K562 (cell line): ENCODE data around the gene NFKBIB. TPM values are rescaled to one million over a fixed set of nuclear protein-coding genes. Genes with fewer than 3 reads are reported as not detected.

Experiments used
- ADNP ChIP-seq: fragments of 200-800 bp; sonication (Bioruptor generic); IDR thresholded peaks from 2 replicates; pipeline ENCODE4 v1.6.1; 2016; ENCODE audit warnings: missing genetic modification characterization, missing compliant biosample characterization
- BCL6 ChIP-seq: fragments of 250-450 bp; sonication (Bioruptor Pico); IDR thresholded peaks from 2 replicates; pipeline ENCODE4 v1.4.0; 2020
- BRD9 ChIP-seq: fragments of 450-650 bp; IDR thresholded peaks from 2 replicates; pipeline ENCODE4 v1.6.1; 2018; ENCODE audit warnings: low read depth; ENCODE audit not compliant: partially characterized antibody
- C11orf30 ChIP-seq: fragments of 450-650 bp; IDR thresholded peaks from 2 replicates; pipeline ENCODE4 v1.6.1; 2016; ENCODE audit warnings: low read depth, mild to moderate bottlenecking
- DIDO1 ChIP-seq: fragments of 450-650 bp; IDR thresholded peaks from 2 replicates; pipeline ENCODE4 v1.6.1; 2016; ENCODE audit warnings: low read depth, missing biosample characterization, missing genetic modification characterization
- HNRNPK ChIP-seq: fragments of 200-400 bp; formaldehyde crosslinking; IDR thresholded peaks from one replicate; pipeline ENCODE4 v1.6.1; 2018; ENCODE audit warnings: mild to moderate bottlenecking, low read depth, low read length; ENCODE audit not compliant: poor library complexity, severe bottlenecking
- KAT2B ChIP-seq: IDR thresholded peaks from one replicate; pipeline ENCODE4 v1.6.1; 2012; ENCODE audit warnings: low read depth, mild to moderate bottlenecking, control low read depth, inconsistent platforms, low read length, moderate library complexity
- MAZ ChIP-seq, 2 experiments: fragments of 450-650 bp in 1 of 2; sonication (generic) in 1 of 2; formaldehyde crosslinking; IDR thresholded peaks in 1 of 2; conservative IDR thresholded peaks in 1 of 2; 2 replicates each; pipeline versions ENCODE4 v1.4.0 to v1.5.0; 2020; ENCODE audit warnings: mild to moderate bottlenecking in 1 of 2, missing genetic modification reagents in 1 of 2
- MXI1 ChIP-seq: IDR thresholded peaks from 2 replicates; pipeline ENCODE4 v1.6.1; 2011; ENCODE audit warnings: low read depth, mild to moderate bottlenecking, improper control_type of control experiment, low read length
- NFRKB ChIP-seq: fragments of 450-650 bp; IDR thresholded peaks from 2 replicates; pipeline ENCODE4 v1.6.1; 2016; ENCODE audit warnings: low read depth
- NR3C1 ChIP-seq: sonication (generic); formaldehyde crosslinking; IDR thresholded peaks from 2 replicates; pipeline ENCODE4 v1.8.1; 2022; ENCODE audit warnings: missing genetic modification reagents
- SMARCE1 ChIP-seq: fragments of 450-650 bp; IDR thresholded peaks from 2 replicates; pipeline ENCODE4 v1.7.1; 2016; ENCODE audit warnings: mild to moderate bottlenecking
- SRF ChIP-seq, 2 experiments: fragments of 250-450, 450-650 bp in 1 of 2; sonication (Bioruptor Pico) in 1 of 2; sonication (generic) in 1 of 2; formaldehyde crosslinking; IDR thresholded peaks; 2 replicates each; pipeline versions ENCODE4 v1.5.0 to v1.5.1; 2020 to 2022; ENCODE audit warnings: mild to moderate bottlenecking in 1 of 2, missing genetic modification reagents in 1 of 2
- TAF1 ChIP-seq: IDR thresholded peaks from 2 replicates; pipeline ENCODE4 v1.6.1; 2011; ENCODE audit warnings: mild to moderate bottlenecking, low read length, moderate library complexity; ENCODE audit not compliant: insufficient read depth, control insufficient read depth, severe bottlenecking; ENCODE audit errors: extremely low read depth
- ZNF165 ChIP-seq: fragments of 250-450 bp; sonication (Bioruptor Pico); IDR thresholded peaks from 2 replicates; pipeline ENCODE4 v1.4.0; 2020; ENCODE audit warnings: borderline replicate concordance
- ZNF75A ChIP-seq: fragments of 450-650 bp; formaldehyde crosslinking; IDR thresholded peaks from 2 replicates; pipeline ENCODE4 v1.4.0; 2020; ENCODE audit warnings: mild to moderate bottlenecking
- ZNF764 ChIP-seq: fragments of 250-450 bp; sonication (Bioruptor Pico); IDR thresholded peaks from 2 replicates; pipeline ENCODE4 v1.4.0; 2020; ENCODE audit warnings: low read depth, mild to moderate bottlenecking, moderate library complexity
- polyA plus RNA-seq, 8 experiments: library from polyadenylated mRNA; depleted of rRNA in 4 of 8; stranded (reverse) in 5 of 8; unstranded in 3 of 8; fragments of >200 nt; fragmentation: Nextera tagmentation in 2 of 8; fragmentation: Illumina TruSeq in 1 of 8; extraction: Ambion mirVana in 2 of 8; extraction: Trizol in 1 of 8; gene quantifications; 2 replicates each; pipeline versions ENCODE4 v1.2.1 to v1.2.3, GENCODE V29; 2011 to 2014; ENCODE audit warnings: inconsistent platforms in 1 of 8, missing spikeins in 1 of 8
- total RNA-seq, 7 experiments: library from RNA; depleted of rRNA in 6 of 7; stranded (reverse); fragments of >200 nt in 6 of 7; fragmentation: Illumina TruSeq in 2 of 7; extraction: Trizol in 2 of 7; gene quantifications; 2 replicates each; pipeline versions ENCODE4 v1.2.1 to v1.2.3, GENCODE V29; 2011 to 2021; ENCODE audit warnings: low replicate concordance in 1 of 7
- TF ChIP-seq, protein P1 (sequence below): sonication (generic); formaldehyde crosslinking; IDR thresholded peaks from 2 replicates; pipeline ENCODE4 v1.8.1; 2022; ENCODE audit warnings: missing genetic modification reagents
- TF ChIP-seq, protein P2 (sequence below): fragments of 200-800 bp; sonication (Bioruptor generic); IDR thresholded peaks from 2 replicates; pipeline ENCODE4 v1.6.1; 2017; ENCODE audit warnings: missing genetic modification characterization, missing compliant biosample characterization
- TF ChIP-seq, protein P3 (sequence below): sonication (generic); formaldehyde crosslinking; IDR thresholded peaks from 2 replicates; pipeline ENCODE4 v1.8.0; 2022; ENCODE audit warnings: mild to moderate bottlenecking, missing genetic modification reagents
- TF ChIP-seq, protein P4 (sequence below): fragments of 250-450 bp; sonication (Bioruptor Pico); IDR thresholded peaks from 2 replicates; pipeline ENCODE4 v1.6.1; 2021; ENCODE audit warnings: mild to moderate bottlenecking

NFKBIB gene
- total and polyA plus RNA-seq, 9 of the 15 experiments (the other 6 are each of a cell fraction or from before 2014, with no cell fraction given) = 1.5 to 44.9 (median 10.4) TPM

DNA sequence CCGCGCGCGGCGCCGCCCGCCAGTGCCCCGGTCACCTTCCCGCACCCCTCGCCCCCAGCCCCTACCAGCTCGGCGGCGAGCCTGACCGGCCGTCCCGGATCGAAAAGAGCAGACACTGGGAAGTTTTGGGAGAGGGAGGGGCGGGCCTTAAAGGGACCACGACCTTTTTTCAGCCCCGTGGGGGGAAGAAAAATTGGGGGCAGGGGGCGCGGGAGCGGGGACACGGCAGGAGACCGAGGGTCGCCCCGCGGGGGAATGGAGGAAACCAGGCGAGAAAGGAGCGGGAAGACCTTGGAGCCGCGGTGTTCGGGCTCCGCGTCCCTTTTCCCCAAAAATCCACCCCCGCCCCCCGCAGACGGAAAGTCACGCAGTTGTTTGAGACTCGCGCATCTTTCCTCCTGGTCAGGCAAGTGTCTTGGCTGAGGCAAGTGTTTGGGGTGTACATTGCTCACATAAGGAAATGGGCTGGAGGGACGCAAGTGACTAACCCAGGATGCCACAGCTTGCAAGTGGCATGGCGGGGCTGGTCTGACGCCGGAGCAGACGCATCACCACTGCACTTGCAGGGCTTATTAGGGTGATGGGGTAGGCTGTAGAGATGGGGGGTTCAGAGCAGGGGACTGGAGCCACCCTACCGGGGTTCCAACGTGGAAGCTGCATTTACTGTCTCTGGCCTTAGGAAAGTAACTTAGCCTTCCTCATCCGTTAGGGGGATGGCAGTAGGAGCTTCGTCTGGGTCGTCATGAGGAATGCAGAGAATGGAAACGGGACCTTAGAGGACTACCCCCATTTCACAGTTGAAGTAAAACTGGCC is 47.3 kb upstream of the NFKBIB start (continued):
- TF ChIP-seq, protein P1, sequence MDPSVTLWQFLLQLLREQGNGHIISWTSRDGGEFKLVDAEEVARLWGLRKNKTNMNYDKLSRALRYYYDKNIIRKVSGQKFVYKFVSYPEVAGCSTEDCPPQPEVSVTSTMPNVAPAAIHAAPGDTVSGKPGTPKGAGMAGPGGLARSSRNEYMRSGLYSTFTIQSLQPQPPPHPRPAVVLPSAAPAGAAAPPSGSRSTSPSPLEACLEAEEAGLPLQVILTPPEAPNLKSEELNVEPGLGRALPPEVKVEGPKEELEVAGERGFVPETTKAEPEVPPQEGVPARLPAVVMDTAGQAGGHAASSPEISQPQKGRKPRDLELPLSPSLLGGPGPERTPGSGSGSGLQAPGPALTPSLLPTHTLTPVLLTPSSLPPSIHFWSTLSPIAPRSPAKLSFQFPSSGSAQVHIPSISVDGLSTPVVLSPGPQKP (CRISPR knock-in tag) = no peak
- TF ChIP-seq BRD9 (no peak), MXI1 (no peak), NFRKB (peak; percentile 48; the same call in 1 of the 2 replicates), HNRNPK (no peak), DIDO1 (tag) (no peak), ADNP (no peak), ZNF165 (CRISPR knock-in tag) (no peak), SRF (CRISPR knock-in tag; IDR thresholded peaks at IDR 0.05) (no peak), ZNF75A (CRISPR knock-in tag) (no peak), C11orf30 (no peak), TAF1 (no peak), BCL6 (CRISPR knock-in tag) (no peak), ZNF764 (no peak), KAT2B (no peak), MAZ (CRISPR knock-in tag; conservative IDR thresholded peaks at IDR 0.05 in 1 of 2, IDR thresholded peaks at IDR 0.05 in 1 of 2) (peak; percentile 47 to 63; a peak in 2 of 4 replicates), SMARCE1 (0 out of 2 replicates have a peak, but pooled peaks have one; percentile 18), NR3C1 (CRISPR knock-in tag) (no peak)
- TF ChIP-seq, protein P2, sequence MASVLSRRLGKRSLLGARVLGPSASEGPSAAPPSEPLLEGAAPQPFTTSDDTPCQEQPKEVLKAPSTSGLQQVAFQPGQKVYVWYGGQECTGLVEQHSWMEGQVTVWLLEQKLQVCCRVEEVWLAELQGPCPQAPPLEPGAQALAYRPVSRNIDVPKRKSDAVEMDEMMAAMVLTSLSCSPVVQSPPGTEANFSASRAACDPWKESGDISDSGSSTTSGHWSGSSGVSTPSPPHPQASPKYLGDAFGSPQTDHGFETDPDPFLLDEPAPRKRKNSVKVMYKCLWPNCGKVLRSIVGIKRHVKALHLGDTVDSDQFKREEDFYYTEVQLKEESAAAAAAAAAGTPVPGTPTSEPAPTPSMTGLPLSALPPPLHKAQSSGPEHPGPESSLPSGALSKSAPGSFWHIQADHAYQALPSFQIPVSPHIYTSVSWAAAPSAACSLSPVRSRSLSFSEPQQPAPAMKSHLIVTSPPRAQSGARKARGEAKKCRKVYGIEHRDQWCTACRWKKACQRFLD (CRISPR knock-in tag) = no peak
- TF ChIP-seq, protein P3, sequence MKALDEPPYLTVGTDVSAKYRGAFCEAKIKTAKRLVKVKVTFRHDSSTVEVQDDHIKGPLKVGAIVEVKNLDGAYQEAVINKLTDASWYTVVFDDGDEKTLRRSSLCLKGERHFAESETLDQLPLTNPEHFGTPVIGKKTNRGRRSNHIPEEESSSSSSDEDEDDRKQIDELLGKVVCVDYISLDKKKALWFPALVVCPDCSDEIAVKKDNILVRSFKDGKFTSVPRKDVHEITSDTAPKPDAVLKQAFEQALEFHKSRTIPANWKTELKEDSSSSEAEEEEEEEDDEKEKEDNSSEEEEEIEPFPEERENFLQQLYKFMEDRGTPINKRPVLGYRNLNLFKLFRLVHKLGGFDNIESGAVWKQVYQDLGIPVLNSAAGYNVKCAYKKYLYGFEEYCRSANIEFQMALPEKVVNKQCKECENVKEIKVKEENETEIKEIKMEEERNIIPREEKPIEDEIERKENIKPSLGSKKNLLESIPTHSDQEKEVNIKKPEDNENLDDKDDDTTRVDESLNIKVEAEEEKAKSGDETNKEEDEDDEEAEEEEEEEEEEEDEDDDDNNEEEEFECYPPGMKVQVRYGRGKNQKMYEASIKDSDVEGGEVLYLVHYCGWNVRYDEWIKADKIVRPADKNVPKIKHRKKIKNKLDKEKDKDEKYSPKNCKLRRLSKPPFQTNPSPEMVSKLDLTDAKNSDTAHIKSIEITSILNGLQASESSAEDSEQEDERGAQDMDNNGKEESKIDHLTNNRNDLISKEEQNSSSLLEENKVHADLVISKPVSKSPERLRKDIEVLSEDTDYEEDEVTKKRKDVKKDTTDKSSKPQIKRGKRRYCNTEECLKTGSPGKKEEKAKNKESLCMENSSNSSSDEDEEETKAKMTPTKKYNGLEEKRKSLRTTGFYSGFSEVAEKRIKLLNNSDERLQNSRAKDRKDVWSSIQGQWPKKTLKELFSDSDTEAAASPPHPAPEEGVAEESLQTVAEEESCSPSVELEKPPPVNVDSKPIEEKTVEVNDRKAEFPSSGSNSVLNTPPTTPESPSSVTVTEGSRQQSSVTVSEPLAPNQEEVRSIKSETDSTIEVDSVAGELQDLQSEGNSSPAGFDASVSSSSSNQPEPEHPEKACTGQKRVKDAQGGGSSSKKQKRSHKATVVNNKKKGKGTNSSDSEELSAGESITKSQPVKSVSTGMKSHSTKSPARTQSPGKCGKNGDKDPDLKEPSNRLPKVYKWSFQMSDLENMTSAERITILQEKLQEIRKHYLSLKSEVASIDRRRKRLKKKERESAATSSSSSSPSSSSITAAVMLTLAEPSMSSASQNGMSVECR (CRISPR knock-in tag) = no peak
- TF ChIP-seq, protein P4, sequence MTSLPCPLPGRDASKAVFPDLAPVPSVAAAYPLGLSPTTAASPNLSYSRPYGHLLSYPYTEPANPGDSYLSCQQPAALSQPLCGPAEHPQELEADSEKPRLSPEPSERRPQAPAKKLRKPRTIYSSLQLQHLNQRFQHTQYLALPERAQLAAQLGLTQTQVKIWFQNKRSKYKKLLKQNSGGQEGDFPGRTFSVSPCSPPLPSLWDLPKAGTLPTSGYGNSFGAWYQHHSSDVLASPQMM (CRISPR knock-in tag) = no peak
